Fibroblast of pulmonary artery (primary cell): ENCODE results near the gene PPP2R2C.
A peak's percentile ranks its signal among the peaks of the same experiment; 100 is the strongest.

Experiments
- DNase-seq: peaks from one replicate; pipeline ENCODE4 v3.0.0-alpha.2; 2010; ENCODE audit warnings: low read depth
- H3K4me3 ChIP-seq: replicated peaks from 2 replicates; pipeline ENCODE4 v1.5.1; 2011; ENCODE audit warnings: low read depth, mild to moderate bottlenecking, control low read depth, low read length, moderate library complexity
- CTCF ChIP-seq: IDR thresholded peaks from 2 replicates; pipeline ENCODE4 v1.5.1; 2011; ENCODE audit warnings: mild to moderate bottlenecking, control low read depth, low read length, inconsistent platforms; ENCODE audit errors: missing control alignments

The PPP2R2C gene

DNA sequence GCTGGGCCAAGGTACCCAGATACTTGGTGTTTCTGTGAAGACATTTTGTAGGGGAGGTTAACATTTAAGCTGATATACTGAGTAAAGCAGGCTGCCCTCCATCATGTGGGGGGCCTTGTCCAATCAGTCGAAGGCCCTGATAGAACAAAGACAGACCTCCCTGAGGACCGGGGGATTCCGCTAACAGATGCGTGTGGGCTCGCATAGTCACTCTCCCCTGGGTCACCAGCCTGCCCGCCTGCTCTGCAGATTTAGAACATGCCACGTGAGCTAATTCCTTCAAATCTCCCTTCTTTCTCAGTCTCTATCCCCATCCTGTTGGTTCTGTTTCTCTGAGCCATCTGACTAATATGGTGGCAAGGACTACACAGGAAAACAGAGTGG, 142.0 kb downstream of the PPP2R2C start:
- TF ChIP-seq CTCF = no peak
- no peak for DNase-seq
- no peak overlapping the region for H3K4me3 ChIP-seq

DNA sequence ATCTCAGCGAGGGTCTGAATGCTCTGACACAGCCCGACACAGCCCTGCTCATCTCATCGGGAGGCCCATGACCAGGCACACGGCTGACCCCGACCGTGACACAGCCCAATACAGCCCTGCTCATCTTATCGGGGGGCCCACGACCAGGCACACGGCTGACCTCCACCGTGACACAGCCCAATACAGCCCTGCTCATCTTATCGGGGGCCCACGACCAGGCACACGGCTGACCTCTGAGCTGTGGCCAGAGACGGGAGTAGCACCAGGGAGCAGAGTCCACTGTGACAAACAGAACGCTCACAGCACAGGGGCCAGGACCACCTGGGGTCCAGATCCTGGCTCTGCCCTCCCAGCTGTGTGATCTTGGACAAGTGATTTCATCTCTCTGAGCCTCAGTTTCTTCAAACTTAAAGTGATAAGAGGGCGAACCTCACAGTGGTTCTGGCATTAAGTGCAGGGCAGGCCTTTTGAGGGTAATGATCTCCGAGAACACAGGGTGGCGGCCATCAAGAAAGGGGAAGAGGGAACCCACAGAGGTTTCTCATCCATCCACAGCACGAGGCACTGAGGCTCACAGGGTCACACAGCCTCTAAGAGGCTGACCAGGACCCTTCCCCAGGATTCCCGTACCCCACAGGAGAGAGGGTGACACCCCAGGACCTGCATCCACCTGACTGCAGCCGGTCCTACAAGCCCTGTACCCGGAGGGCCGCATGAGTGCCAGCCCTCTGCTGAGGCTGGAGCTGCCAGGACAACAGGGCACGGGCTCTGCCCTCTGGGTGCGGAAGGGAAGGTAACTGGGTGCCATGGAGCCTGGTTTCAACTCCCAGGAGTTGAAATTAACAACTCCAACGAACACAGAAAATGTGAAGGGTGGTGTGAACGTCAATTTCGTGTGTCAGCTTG, 142.7 kb downstream of the PPP2R2C start:
- TF ChIP-seq CTCF = no peak
- no peak for DNase-seq
- no peak overlapping the region for H3K4me3 ChIP-seq

- TF ChIP-seq CTCF = no peak
- no peak overlapping the region for H3K4me3 ChIP-seq
- DNase-seq = no peak
Observed at GRCh38 chr4:6328526-6328925, 143.9 kb downstream of the PPP2R2C start.

- H3K4me3 ChIP-seq = no peak overlapping the region
- DNase-seq = peak; percentile 73
- TF ChIP-seq CTCF = peak; percentile 81
Observed at GRCh38 chr4:6327220-6327917, 145.0 kb downstream of the PPP2R2C start.

GRCh38 chr4:6326312-6327060, 145.9 kb downstream of the PPP2R2C start:
- no peak overlapping the region for H3K4me3 ChIP-seq
- TF ChIP-seq CTCF = no peak
- DNase-seq = no peak

GRCh38 chr4:6325788-6326290, 146.6 kb downstream of the PPP2R2C start:
- no peak overlapping the region for H3K4me3 ChIP-seq
- no peak for TF ChIP-seq CTCF
- DNase-seq = no peak
